ENCODE data around the gene KRTAP2-2.

Gene KRTAP2-2

DNA sequence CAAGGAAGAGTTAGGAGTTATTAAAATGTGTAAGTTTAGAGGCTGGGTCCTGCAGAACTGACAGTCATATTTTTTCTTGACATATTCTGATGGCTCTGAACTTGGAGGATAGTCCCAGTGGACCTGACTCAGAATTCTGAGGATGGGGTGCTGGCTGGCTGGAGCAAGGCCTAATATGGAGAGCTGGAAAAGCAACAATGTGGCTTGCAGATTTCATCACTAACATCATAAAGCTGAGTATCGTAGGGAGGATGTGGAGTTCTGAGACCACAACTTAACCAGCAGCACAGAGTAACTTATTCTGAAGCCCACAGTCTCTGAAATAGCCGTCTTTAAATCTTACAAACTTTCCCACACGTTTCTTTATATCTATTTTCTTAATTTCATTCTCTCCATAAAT, 30.3 kb downstream of the KRTAP2-2 start:
- DNase-seq (ENCODE audit: low read depth in 2 of 2), result no peak

DNA sequence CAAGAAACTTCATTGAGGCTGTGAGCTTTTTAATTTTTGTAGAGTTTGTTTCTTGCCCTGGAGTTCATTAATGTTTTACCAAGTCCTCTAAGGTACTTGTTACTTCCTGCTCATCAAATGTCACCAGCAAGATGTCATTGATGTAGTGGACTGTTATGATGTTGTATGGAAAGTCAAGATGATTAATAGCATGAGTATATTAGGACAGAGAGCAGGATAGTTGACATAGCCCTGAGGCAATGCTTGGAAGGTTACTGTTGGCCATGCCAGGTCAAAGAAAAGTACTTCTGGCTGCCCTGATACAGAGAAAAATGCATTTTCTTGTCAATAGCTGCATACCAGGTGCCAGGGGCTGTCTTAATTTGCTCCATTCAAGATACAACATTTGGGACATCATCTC, 34.7 kb downstream of the KRTAP2-2 start:
- no peak for DNase-seq (ENCODE audit: low read depth in 2 of 2)

GRCh38 chr17:41019415-41019814, 35.6 kb downstream of the KRTAP2-2 start:
- DNase-seq (ENCODE audit: low read depth in 2 of 2), result no peak

DNA sequence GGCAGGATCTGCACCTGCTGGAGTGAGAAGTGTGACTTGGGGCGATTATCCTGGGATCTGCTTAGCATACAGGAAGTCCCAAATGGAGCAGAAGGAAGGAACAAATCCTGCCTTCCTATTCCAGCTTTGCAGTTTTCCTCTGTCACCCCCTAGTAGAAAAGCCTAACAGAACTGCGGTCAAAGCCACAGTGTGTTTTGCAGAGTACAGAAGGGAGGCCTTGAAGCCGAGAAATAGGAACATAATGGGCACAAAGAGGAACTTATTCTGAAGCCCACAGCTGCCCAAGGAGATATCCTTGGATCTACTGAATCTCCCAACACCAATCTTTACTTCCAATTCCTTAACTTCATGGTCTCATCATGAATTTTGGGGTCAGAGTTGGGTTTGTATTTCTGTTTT, 36.5 kb downstream of the KRTAP2-2 start:
- no peak for DNase-seq (ENCODE audit: low read depth in 2 of 2)

GRCh38 chr17:41016578-41017215, 38.3 kb downstream of the KRTAP2-2 start:
- DNase-seq (ENCODE audit: low read depth in 2 of 2), result no peak

DNA sequence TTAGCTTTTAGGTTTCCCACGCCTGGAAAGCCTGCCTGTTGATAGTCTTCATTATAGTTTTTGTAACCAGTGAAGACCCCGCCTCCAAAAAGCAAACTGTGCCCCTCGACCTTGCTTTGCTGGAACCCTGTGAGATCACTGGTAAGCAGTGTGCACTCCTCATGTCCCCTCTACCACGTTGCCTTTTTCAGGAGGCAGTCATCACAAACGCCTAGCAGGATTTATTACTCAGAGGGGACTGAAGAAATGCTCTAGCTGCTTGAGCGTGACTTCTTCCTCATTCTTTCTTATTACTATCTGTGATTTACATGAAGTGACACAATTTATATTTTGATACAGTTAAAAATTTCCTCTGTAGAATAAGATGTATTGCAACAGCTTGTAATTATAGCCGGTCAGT, 39.6 kb downstream of the KRTAP2-2 start:
- no peak for DNase-seq (ENCODE audit: low read depth in 2 of 2)

DNA sequence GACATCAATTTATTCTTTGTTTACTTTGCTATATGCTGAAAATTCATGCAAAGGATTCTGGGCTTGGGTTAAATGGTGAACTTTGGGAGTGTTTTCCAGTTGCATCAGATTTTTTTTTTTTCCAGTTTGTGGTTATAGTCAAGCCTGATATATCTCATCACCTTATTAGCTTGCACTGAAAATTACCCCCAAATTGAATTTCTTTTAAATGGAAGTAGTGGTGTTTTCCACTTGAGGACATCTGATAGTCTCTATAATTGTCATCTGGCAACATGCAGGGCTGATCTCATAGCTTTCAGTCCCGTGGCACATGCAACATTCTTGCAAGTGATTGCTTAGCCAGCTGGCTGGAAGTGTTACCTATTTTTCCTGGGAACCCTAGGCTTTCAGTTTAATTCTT, 41.4 kb downstream of the KRTAP2-2 start:
- DNase-seq (ENCODE audit: low read depth in 2 of 2), result no peak

DNA sequence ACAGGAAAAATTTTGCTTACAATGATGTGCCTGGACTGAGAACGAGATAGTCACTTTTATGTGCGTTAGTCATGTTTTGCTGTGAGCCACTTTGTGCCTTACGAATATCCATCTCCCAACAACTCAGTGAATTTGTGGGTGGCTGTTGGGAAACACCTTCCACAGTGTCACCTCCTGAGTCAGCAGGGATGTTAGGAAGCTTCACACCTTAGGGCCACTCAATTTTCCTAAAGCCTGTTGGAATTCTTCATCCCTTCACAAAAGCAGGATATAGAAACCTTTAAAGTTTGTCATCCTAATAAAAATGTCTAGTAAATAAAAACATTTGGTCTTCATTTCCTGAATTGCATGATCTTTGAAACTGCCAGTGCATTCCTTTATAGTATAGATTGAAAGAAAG, 41.8 kb downstream of the KRTAP2-2 start:
- DNase-seq (ENCODE audit: low read depth in 2 of 2), result no peak

- DNase-seq (ENCODE audit: low read depth in 2 of 2), result no peak
Observed at GRCh38 chr17:41012326-41013120, 42.5 kb downstream of the KRTAP2-2 start.

- no peak for DNase-seq (ENCODE audit: low read depth in 2 of 2)
Observed at GRCh38 chr17:41010441-41010840, 44.6 kb downstream of the KRTAP2-2 start.

DNA sequence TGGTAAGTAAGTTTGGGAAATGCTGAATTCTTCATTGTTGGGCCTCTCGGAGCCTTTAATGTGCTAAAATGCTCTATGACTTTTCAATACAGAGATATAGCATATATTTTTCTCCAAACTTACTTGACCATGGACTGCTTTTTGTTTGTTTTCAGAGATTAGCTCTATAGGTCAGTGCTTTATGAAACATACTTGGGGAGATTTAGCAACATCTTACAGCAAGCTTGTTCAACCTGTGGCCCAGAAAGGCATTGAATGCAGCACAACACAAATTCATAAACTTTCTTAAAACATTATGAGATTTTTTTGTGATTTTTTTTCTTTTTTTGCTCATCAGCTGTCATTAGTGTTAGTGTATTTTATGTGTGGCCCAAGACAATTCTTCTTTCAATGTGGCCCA, 45.1 kb downstream of the KRTAP2-2 start:
- no peak for DNase-seq (ENCODE audit: low read depth in 2 of 2)

DNA sequence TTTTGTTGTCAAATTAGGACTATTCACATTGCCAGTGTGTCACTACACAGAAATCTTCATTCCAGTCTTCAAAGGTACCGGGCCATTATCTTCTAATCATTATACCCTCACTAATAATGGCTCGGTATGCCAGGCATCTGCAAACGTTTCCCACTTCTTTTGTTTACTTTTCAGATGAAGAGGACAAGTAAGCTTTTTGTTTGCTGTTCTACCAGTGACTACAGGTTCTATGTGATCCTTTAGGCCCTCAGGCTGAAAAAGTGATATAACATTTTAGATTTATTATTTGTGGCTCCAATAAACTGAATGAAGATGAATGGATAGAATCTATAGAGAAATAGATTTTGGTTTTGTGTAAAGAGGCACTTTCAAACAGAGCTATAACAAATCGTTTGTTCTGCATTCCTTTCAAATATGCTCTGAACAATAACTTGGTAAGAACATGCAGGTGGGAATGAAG, 45.7 kb downstream of the KRTAP2-2 start:
- no peak for DNase-seq (ENCODE audit: low read depth in 2 of 2)

DNA sequence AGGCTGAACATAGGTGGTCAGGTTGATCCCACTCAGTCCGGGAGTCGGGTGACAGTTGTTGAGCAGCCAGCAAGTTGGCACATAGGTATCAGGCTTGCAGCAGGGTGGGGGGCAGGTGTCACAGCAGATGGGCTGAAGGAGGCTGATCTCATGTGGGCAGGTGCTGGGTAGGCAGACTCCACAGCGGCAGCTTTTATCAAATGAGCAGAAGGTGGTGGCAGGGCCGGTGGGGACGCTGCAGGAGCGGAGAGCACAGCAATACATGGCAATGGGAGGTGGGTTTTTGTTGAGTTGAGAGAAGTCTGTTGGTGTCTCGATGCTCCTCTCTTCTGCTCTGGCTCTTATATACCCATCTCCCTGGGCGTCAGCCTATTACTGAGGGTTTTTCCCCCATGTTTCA, 46.2 kb downstream of the KRTAP2-2 start, which contains the start of gene KRTAP3-1:
Gene KRTAP3-1, minus strand, starts transcription at position 318 of the 400 bp plus-strand sequence. Its CDS starts 54 bp downstream, at position 264.
- DNase-seq (ENCODE audit: low read depth in 2 of 2), result no peak

Data from stimulated activated CD4-positive, alpha-beta T cell treated with anti-CD3 and anti-CD28 coated beads, Interleukin-15, amount 100 ng/mL, for 48 hours (primary cell).